ENCODE data around the gene RSRC1. TPM values are rescaled to one million over a fixed set of nuclear protein-coding genes. Genes with fewer than 3 reads are reported as not detected.

Gene RSRC1
- total and polyA plus RNA-seq, 2 donors (not counting 1 experiment from before 2014, with no cell fraction given), result 4.5 to 54.6 TPM

DNA sequence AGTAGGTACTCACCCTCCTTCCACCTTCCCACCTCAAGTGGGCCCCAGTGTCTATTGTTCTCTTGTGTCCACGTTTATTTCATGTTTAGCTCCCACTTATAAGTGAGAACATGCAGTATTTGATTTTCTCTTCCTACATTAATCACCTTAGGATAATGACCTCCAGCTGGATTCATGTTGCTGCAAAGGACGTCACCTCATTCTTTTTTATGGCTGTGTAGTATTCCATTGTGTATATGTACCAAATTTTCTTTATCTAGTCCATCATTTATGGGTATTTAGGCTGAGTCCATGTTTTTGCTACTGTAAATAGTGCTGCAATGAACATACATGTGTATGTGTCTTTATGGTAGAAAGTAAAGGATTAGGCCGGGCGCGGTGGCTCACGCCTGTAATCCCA is 455.2 kb downstream of the RSRC1 start:
- ChIA-PET CTCF (no interaction called here), POLR2A (no interaction called here)
- no peaks in the 10 kb centered on the region for H4K20me1 ChIP-seq (ENCODE audit: control insufficient read depth, insufficient read depth, low read length, poor library complexity, severe bottlenecking)
- H3K4me2 ChIP-seq (replicated peaks; ENCODE audit: low read depth, low read length, poor library complexity, severe bottlenecking), result no peak overlapping the region
- H3K27ac Mint-ChIP-seq, result no peak overlapping the region
- no peak overlapping the region for H3K9ac ChIP-seq (ENCODE audit: low read length)
- peaks cover 0 to 18% (median 7%) of the 10 kb centered on the region in 4 experiments for H3K27me3 ChIP-seq (replicated peaks in 1 of 4; ENCODE audit: control extremely low read depth in 1 of 4, control insufficient read depth in 3 of 4, insufficient read depth in 4 of 4, low read length in 3 of 4)
- WGBS (ENCODE audit: insufficient coverage), result 100% methylated on average over 4 of the region's 6 CpGs
- no peak for ATAC-seq (ENCODE audit: low read depth)
- intact Hi-C loops (cut with micrococcal nuclease), result no loop called here
- no peaks in the 10 kb centered on the region for H3K4me1 ChIP-seq (ENCODE audit: control insufficient read depth in 2 of 2, insufficient read depth in 2 of 2, low read length in 2 of 2)
- peaks cover 36% of the 10 kb centered on the region for H3K27me3 Mint-ChIP-seq
- peaks cover 2% of the 10 kb centered on the region for H3K9me3 Mint-ChIP-seq (ENCODE audit: insufficient read depth)
- H3K79me2 ChIP-seq (ENCODE audit: control insufficient read depth, insufficient read depth, low read length), result no peaks in the 10 kb centered on the region
- H3K27ac ChIP-seq (ENCODE audit: low read length in 2 of 2), result no peak overlapping the region
- no peak overlapping the region for H2AFZ ChIP-seq (ENCODE audit: insufficient read depth, low read depth, low read length, poor library complexity, severe bottlenecking)
- H3K4me3 ChIP-seq (ENCODE audit: control extremely low read depth in 1 of 5, extremely low read depth in 1 of 5, insufficient read depth in 1 of 5, low read depth in 2 of 5, low read length in 4 of 5), result no peak overlapping the region
- TF ChIP-seq, protein P1, sequence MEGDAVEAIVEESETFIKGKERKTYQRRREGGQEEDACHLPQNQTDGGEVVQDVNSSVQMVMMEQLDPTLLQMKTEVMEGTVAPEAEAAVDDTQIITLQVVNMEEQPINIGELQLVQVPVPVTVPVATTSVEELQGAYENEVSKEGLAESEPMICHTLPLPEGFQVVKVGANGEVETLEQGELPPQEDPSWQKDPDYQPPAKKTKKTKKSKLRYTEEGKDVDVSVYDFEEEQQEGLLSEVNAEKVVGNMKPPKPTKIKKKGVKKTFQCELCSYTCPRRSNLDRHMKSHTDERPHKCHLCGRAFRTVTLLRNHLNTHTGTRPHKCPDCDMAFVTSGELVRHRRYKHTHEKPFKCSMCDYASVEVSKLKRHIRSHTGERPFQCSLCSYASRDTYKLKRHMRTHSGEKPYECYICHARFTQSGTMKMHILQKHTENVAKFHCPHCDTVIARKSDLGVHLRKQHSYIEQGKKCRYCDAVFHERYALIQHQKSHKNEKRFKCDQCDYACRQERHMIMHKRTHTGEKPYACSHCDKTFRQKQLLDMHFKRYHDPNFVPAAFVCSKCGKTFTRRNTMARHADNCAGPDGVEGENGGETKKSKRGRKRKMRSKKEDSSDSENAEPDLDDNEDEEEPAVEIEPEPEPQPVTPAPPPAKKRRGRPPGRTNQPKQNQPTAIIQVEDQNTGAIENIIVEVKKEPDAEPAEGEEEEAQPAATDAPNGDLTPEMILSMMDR (IDR thresholded peaks at IDR 0.05), result no peak
- no peak for TF ChIP-seq EZH2 (IDR thresholded peaks at IDR 0.05; ENCODE audit: borderline replicate concordance, insufficient read depth, low read depth, low read length, poor library complexity, severe bottlenecking)
- no peaks in the 10 kb centered on the region for H3K4me1 Mint-ChIP-seq
- no peak for DNase-seq
- H3K36me3 ChIP-seq (replicated peaks in 1 of 2; ENCODE audit: control extremely low read depth in 1 of 2, control insufficient read depth in 1 of 2, extremely low read depth in 1 of 2, insufficient read depth in 2 of 2, low read length in 1 of 2), result no peaks in the 10 kb centered on the region
- H3K9me3 ChIP-seq (ENCODE audit: control extremely low read depth in 1 of 3, control insufficient read depth in 2 of 3, insufficient read depth in 1 of 3, low read length in 2 of 3), result peaks cover 0 to 5% (median 4%) of the 10 kb centered on the region in 3 donors
- no peak overlapping the region for H3K4me3 Mint-ChIP-seq

DNA sequence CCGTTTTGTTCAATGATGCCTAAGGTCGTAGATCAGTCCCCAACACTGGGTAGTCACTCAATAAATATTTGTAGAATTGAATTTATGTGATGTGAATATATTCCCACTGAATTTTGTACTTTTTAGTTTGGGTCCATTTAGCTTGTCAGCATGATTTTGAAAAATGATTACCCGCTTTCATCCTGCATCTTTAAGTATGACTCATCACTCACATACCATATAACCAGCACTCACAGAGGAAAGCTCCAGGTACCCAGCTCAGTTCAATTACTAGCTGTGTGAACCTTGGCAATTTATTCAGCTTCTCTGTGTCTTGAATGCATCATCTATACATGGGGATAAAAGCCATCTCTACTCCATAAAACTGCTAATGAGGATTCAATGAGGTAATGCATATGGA is 458.9 kb downstream of the RSRC1 start:
- ChIA-PET POLR2A (no interaction called here), CTCF (no interaction called here)
- intact Hi-C loops (cut with micrococcal nuclease), result no loop called here
- Histone ChIP-seq H3K36me3 (replicated peaks in 1 of 2; ENCODE audit: control extremely low read depth in 1 of 2, control insufficient read depth in 1 of 2, extremely low read depth in 1 of 2, insufficient read depth in 2 of 2, low read length in 1 of 2) (no peaks in the 10 kb centered on the region), H3K4me2 (replicated peaks; ENCODE audit: low read depth, low read length, poor library complexity, severe bottlenecking) (no peak overlapping the region), H3K9ac (ENCODE audit: low read length) (no peak overlapping the region), H3K4me1 (ENCODE audit: control insufficient read depth in 2 of 2, insufficient read depth in 2 of 2, low read length in 2 of 2) (peaks cover 11% of the 10 kb centered on the region in 2 donors), H3K79me2 (ENCODE audit: control insufficient read depth, insufficient read depth, low read length) (no peaks in the 10 kb centered on the region), H3K27me3 (replicated peaks in 1 of 4; ENCODE audit: control extremely low read depth in 1 of 4, control insufficient read depth in 3 of 4, insufficient read depth in 4 of 4, low read length in 3 of 4) (peaks cover 0 to 35% (median 15%) of the 10 kb centered on the region in 4 experiments), H3K27ac (ENCODE audit: low read length in 2 of 2) (no peak overlapping the region), H4K20me1 (ENCODE audit: control insufficient read depth, insufficient read depth, low read length, poor library complexity, severe bottlenecking) (no peaks in the 10 kb centered on the region), H3K4me3 (ENCODE audit: control extremely low read depth in 1 of 5, extremely low read depth in 1 of 5, insufficient read depth in 1 of 5, low read depth in 2 of 5, low read length in 4 of 5) (no peak overlapping the region), H2AFZ (ENCODE audit: insufficient read depth, low read depth, low read length, poor library complexity, severe bottlenecking) (no peak overlapping the region), H3K9me3 (ENCODE audit: control extremely low read depth in 1 of 3, control insufficient read depth in 2 of 3, insufficient read depth in 1 of 3, low read length in 2 of 3) (peaks cover 0 to 27% (median 4%) of the 10 kb centered on the region in 3 donors)
- Mint-ChIP-seq H3K9me3 (ENCODE audit: insufficient read depth) (peaks cover 2% of the 10 kb centered on the region), H3K4me3 (no peak overlapping the region), H3K27ac (no peak overlapping the region), H3K27me3 (peaks cover 49% of the 10 kb centered on the region), H3K4me1 (peaks cover 12% of the 10 kb centered on the region)
- TF ChIP-seq, protein P1 (IDR thresholded peaks at IDR 0.05), result no peak
- no peak for TF ChIP-seq EZH2 (IDR thresholded peaks at IDR 0.05; ENCODE audit: borderline replicate concordance, insufficient read depth, low read depth, low read length, poor library complexity, severe bottlenecking)
- WGBS (ENCODE audit: insufficient coverage), result 100% methylated on average over 1 of the region's 3 CpGs
- ATAC-seq (ENCODE audit: low read depth), result no peak
- DNase-seq, result no peak
